Measurements from ENCODE around the gene SEPHS2.

The SEPHS2 gene

DNA sequence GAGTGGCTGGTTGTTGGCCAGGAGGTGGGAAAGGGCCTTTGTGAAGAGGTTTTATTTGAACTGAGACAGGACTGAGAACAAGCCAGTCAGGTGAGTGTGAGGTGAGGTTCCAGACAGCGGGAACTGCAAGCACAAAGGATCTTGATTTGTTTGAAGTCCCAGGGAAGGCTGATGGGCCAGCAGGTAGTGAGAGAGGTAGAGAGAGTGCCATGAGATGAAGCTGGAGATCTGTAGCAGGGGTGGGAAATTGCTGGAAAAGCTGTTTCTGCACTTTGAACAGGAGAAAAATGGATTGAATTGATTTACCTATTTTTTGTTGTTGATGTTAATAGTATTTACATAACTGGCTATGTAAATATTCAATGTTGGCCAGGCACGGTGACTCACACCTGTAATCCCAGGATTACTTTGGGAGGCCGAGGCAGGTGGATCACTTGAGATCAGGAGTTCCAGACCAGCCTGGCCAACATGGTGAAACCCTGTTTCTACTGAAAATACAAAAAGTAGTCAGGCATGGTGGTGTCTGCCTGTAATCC, 8.1 kb downstream of the SEPHS2 start:
- no peaks in the 10 kb centered on the region for H3K27me3 ChIP-seq (ENCODE audit: control insufficient read depth in 5 of 5, insufficient read depth in 4 of 5, low read length in 5 of 5)
- H3K27ac ChIP-seq (ENCODE audit: low read depth, low read length), result no peak overlapping the region
- no peak overlapping the region for H3K4me3 ChIP-seq (ENCODE audit: low read depth in 1 of 5, low read length in 5 of 5)
- H3K36me3 ChIP-seq (ENCODE audit: control insufficient read depth in 5 of 5, insufficient read depth in 5 of 5, low read length in 5 of 5), result no peaks in the 10 kb centered on the region
- H3K9me3 ChIP-seq (ENCODE audit: control insufficient read depth in 5 of 5, low read length in 5 of 5), result no peaks in the 10 kb centered on the region
- no peak overlapping the region for H3K9ac ChIP-seq (ENCODE audit: low read length in 5 of 5)
- H3K4me1 ChIP-seq (ENCODE audit: control insufficient read depth in 5 of 5, insufficient read depth in 5 of 5, low read length in 5 of 5), result no peaks in the 10 kb centered on the region

DNA sequence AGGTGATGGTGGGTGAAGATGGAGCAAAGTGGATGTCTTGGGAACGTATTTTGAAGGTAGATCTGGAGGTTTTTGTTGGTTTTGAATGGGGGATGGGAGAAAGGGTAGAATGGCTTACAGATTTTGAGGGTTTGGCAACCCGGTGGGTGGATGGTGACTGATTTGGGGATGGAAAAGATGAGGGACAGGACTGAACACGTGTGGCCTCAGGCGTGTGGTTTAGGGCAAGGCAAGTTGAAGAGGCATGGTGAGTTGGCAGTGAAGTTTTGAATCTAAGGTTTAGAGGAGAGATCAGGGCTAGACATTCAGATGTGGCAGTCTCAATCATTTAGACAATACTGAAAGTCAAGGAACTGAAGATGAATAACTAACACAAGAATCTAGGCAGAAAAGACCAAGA, 10.8 kb downstream of the SEPHS2 start:
- Histone ChIP-seq H3K36me3 (ENCODE audit: control insufficient read depth in 5 of 5, insufficient read depth in 5 of 5, low read length in 5 of 5) (no peaks in the 10 kb centered on the region), H3K4me1 (ENCODE audit: control insufficient read depth in 5 of 5, insufficient read depth in 5 of 5, low read length in 5 of 5) (peaks cover 0 to 9% (median 8%) of the 10 kb centered on the region in 5 donors), H3K27me3 (ENCODE audit: control insufficient read depth in 5 of 5, insufficient read depth in 4 of 5, low read length in 5 of 5) (no peaks in the 10 kb centered on the region), H3K9me3 (ENCODE audit: control insufficient read depth in 5 of 5, low read length in 5 of 5) (no peaks in the 10 kb centered on the region), H3K27ac (ENCODE audit: low read depth, low read length) (no peak overlapping the region), H3K9ac (ENCODE audit: low read length in 5 of 5) (no peak overlapping the region), H3K4me3 (ENCODE audit: low read depth in 1 of 5, low read length in 5 of 5) (no peak overlapping the region)

DNA sequence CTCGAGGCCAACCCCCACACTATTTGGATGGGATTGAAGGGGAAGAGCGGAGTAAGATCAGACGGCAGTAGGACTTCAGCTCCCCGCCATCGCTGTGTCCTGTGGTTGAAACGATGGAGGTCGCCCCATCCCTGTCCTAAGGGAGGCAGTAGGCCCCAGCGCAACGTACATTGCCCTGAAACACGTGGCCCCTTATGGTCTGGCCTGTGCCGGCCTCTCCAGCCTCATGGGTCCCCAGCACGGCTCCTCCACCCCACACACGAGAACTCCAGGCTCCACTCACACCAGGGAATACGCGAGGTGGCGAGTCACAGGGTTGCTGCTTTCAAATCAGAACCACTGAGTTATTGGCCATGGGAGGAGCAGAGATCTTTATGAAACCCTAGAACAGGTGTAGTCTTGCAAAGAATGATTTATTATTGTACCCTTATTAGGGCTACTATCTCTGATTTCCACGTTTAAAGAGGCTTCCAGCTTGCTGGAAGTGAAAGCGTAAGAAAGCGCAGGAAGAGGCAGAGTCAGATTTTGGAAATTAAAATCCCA, 15.2 kb downstream of the SEPHS2 start:
- Histone ChIP-seq H3K27me3 (ENCODE audit: control insufficient read depth in 5 of 5, insufficient read depth in 4 of 5, low read length in 5 of 5) (no peaks in the 10 kb centered on the region), H3K4me1 (ENCODE audit: control insufficient read depth in 5 of 5, insufficient read depth in 5 of 5, low read length in 5 of 5) (peaks cover 0 to 25% (median 22%) of the 10 kb centered on the region in 5 donors), H3K27ac (ENCODE audit: low read depth, low read length) (peak overlapping the region; percentile 60), H3K9me3 (ENCODE audit: control insufficient read depth in 5 of 5, low read length in 5 of 5) (no peaks in the 10 kb centered on the region), H3K4me3 (ENCODE audit: low read depth in 1 of 5, low read length in 5 of 5) (peak overlapping the region; percentile 65 to 89 (median 78)), H3K9ac (ENCODE audit: low read length in 5 of 5) (peak overlapping the region; percentile 63 to 77 (median 72)), H3K36me3 (ENCODE audit: control insufficient read depth in 5 of 5, insufficient read depth in 5 of 5, low read length in 5 of 5) (peaks cover 0 to 11% (median 7%) of the 10 kb centered on the region in 5 donors)

DNA sequence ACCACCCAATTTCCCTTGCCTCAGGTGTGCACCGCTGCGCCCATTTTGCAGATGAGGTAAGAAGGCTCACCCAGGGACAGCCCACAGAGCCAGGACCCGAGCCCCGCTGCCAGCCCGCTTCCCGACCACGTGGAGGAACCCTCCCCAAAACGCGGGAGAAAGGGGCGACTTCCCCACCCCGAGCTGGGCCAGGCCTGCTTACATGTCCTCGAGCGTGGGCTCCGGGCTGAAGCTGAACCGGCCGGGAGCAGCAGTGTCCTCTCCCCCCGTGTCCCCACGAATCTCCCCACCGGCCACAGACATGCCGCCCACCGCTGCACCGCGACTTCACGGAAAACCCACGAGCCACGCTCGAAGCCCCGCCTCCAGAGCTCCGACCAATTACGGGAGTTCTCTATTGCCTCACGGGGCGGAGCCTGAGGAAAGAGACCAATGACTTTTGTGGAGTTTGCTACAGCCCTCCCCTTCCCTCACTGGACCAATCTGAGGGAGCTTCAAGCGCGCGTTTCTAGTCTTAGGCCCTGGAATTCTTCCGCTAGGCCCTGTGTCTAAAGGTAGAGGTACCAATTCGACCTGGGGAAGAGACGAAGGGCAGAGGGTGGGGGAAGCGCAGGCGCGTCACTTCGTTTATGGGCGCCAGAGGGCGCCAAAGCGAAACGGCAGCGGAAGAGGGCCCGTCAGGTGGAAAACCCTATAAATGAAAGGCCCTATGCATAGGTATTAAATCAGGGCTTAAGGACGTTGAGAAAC, 15.8 kb downstream of the SEPHS2 start, which contains the start of gene DCTPP1:
Gene DCTPP1 (minus strand): TSS at position 353 of the 750 bp plus-strand sequence. CDS start 50 bp downstream, at position 303.
- peak within 1 kb of the TSS; percentile 64 to 87 (median 82) for H3K9ac ChIP-seq (ENCODE audit: low read length in 5 of 5)

DNA sequence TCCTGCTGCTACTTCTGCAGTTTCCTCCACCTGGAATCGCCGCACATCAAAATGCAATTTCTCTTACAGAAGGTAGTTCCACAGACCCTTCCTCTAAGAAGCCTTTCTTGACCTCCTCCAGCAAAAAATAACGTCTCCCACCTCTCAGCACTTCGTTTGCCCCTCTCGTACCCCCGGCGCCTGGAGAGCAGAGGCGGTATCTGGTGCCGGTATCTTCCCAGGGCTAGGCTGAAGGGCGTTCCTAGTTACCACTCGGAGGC, 16.3 kb downstream of the SEPHS2 start:
- H3K4me1 ChIP-seq (ENCODE audit: control insufficient read depth in 5 of 5, insufficient read depth in 5 of 5, low read length in 5 of 5), result peaks cover 0 to 25% (median 22%) of the 10 kb centered on the region in 5 donors
- H3K36me3 ChIP-seq (ENCODE audit: control insufficient read depth in 5 of 5, insufficient read depth in 5 of 5, low read length in 5 of 5), result peaks cover 0 to 17% (median 11%) of the 10 kb centered on the region in 5 donors
- H3K27me3 ChIP-seq (ENCODE audit: control insufficient read depth in 5 of 5, insufficient read depth in 4 of 5, low read length in 5 of 5), result no peaks in the 10 kb centered on the region
- no peaks in the 10 kb centered on the region for H3K9me3 ChIP-seq (ENCODE audit: control insufficient read depth in 5 of 5, low read length in 5 of 5)
- peak overlapping the region; percentile 48 to 87 (median 82) for H3K9ac ChIP-seq (ENCODE audit: low read length in 5 of 5)
- peak overlapping the region; percentile 65 to 89 (median 78) for H3K4me3 ChIP-seq (ENCODE audit: low read depth in 1 of 5, low read length in 5 of 5)
- H3K27ac ChIP-seq (ENCODE audit: low read depth, low read length), result peak overlapping the region; percentile 60

More for the DNA sequence above, 15.8 kb downstream of the SEPHS2 start, which contains the start of gene DCTPP1:
- peaks cover 0 to 12% (median 7%) of the 10 kb centered on the region in 5 donors for H3K36me3 ChIP-seq (ENCODE audit: control insufficient read depth in 5 of 5, insufficient read depth in 5 of 5, low read length in 5 of 5)
- no peaks in the 10 kb centered on the region for H3K9me3 ChIP-seq (ENCODE audit: control insufficient read depth in 5 of 5, low read length in 5 of 5)
- H3K4me3 ChIP-seq (ENCODE audit: low read depth in 1 of 5, low read length in 5 of 5), result peak within 1 kb of the TSS; percentile 65 to 89 (median 78)
- peak within 1 kb of the TSS; percentile 60 for H3K27ac ChIP-seq (ENCODE audit: low read depth, low read length)
- H3K4me1 ChIP-seq (ENCODE audit: control insufficient read depth in 5 of 5, insufficient read depth in 5 of 5, low read length in 5 of 5), result peaks cover 0 to 25% (median 22%) of the 10 kb centered on the region in 5 donors
- no peaks in the 10 kb centered on the region for H3K27me3 ChIP-seq (ENCODE audit: control insufficient read depth in 5 of 5, insufficient read depth in 4 of 5, low read length in 5 of 5)

DNA sequence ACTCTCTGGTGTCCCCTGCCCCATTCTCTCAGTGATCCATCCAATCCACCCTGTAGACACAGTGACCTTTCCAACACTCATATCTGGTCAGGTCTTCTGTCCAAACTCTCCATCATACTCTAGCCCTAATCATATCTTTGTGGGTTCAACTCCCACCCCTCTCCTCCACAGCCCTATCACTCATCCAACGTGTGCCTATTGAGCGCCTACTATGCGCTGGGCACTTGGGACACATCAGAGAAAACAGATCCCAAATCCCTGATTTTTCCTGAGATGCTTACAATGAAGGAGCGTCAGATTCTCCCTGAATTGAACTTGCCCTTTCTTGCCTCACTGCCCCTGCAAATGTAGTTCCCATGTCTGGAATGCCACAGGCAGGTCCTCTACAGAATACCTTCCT, 17.6 kb downstream of the SEPHS2 start:
- no peaks in the 10 kb centered on the region for H3K9me3 ChIP-seq (ENCODE audit: control insufficient read depth in 5 of 5, low read length in 5 of 5)
- H3K4me1 ChIP-seq (ENCODE audit: control insufficient read depth in 5 of 5, insufficient read depth in 5 of 5, low read length in 5 of 5), result peaks cover 0 to 25% (median 22%) of the 10 kb centered on the region in 5 donors
- H3K36me3 ChIP-seq (ENCODE audit: control insufficient read depth in 5 of 5, insufficient read depth in 5 of 5, low read length in 5 of 5), result peaks cover 0 to 30% (median 22%) of the 10 kb centered on the region in 5 donors
- H3K9ac ChIP-seq (ENCODE audit: low read length in 5 of 5), result no peak overlapping the region
- H3K27me3 ChIP-seq (ENCODE audit: control insufficient read depth in 5 of 5, insufficient read depth in 4 of 5, low read length in 5 of 5), result no peaks in the 10 kb centered on the region
- no peak overlapping the region for H3K27ac ChIP-seq (ENCODE audit: low read depth, low read length)
- H3K4me3 ChIP-seq (ENCODE audit: low read depth in 1 of 5, low read length in 5 of 5), result no peak overlapping the region

DNA sequence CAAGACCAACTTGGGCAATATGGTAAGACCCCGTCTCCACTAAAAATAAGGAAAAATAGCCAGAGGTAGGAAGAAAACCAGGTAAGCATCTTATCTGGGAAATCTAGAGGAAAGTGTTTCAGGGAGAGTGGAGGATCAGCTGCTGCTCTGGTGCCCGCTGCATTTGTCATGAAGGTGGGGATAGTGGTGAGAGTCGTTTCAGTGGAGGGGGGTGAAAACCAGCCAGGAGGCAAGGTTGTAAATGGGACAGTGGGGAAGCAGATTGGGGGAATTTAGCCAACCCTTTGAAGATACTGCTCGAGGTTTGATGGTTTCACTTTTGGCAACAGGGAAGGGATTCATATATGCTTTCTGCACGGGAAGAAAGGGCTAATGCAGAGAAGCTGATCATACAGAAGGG, 24.7 kb downstream of the SEPHS2 start:
- H3K36me3 ChIP-seq (ENCODE audit: control insufficient read depth in 5 of 5, insufficient read depth in 5 of 5, low read length in 5 of 5), result peaks cover 0 to 37% (median 23%) of the 10 kb centered on the region in 5 donors
- no peak overlapping the region for H3K9ac ChIP-seq (ENCODE audit: low read length in 5 of 5)
- H3K27me3 ChIP-seq (ENCODE audit: control insufficient read depth in 5 of 5, insufficient read depth in 4 of 5, low read length in 5 of 5), result no peaks in the 10 kb centered on the region

DNA sequence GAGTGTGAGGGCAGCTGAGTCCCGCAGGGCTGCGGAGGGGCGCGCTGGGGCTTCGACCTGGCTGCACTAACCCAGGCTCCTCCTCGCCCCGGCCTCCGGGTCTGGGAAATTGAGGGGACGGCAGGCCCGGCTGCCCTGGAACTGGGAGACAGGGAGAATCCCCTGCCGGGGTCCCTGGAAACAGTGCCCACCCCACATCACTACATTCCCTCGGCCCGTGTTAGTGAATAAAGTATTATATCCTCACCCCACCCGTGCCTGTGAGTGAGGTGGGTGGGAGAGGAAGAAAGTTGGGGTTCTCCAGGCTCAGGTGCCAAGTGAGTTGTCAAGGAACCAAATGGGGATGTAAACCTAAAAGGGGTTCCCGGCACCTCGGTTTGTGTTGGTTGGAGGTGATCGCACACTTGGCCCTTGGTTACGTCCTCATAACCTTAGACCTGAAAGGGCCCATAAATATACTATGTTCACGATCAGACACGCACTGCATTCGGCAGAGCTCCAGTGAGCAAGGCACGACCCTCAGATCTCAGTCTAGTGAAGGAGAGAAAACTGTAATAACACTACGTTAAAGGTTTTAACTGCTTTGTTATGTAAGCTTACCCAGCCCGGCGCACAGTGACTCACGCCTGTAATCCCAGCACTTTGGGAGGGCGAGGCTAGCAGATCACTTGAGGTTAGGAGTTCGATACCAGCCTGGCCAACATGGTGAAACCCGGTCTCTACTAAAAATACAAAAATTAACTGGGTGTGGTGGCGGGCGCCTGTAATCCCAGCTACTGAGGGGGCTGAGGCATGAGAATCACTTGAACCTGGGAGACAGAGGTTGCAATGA, 27.1 kb downstream of the SEPHS2 start:
- no peak overlapping the region for H3K27ac ChIP-seq (ENCODE audit: low read depth, low read length)
- H3K36me3 ChIP-seq (ENCODE audit: control insufficient read depth in 5 of 5, insufficient read depth in 5 of 5, low read length in 5 of 5), result peaks cover 0 to 27% (median 18%) of the 10 kb centered on the region in 5 donors
- H3K4me1 ChIP-seq (ENCODE audit: control insufficient read depth in 5 of 5, insufficient read depth in 5 of 5, low read length in 5 of 5), result peaks cover 0 to 18% (median 11%) of the 10 kb centered on the region in 5 donors
- no peaks in the 10 kb centered on the region for H3K9me3 ChIP-seq (ENCODE audit: control insufficient read depth in 5 of 5, low read length in 5 of 5)
- H3K27me3 ChIP-seq (ENCODE audit: control insufficient read depth in 5 of 5, insufficient read depth in 4 of 5, low read length in 5 of 5), result no peaks in the 10 kb centered on the region
- H3K9ac ChIP-seq (ENCODE audit: low read length in 5 of 5), result peak overlapping the region in 2 of 5 donors; percentile 19 to 37
- H3K4me3 ChIP-seq (ENCODE audit: low read depth in 1 of 5, low read length in 5 of 5), result peak overlapping the region in 4 of 5 donors; percentile 70 to 85 (median 75)

More for the DNA sequence above, 24.7 kb downstream of the SEPHS2 start:
- no peak overlapping the region for H3K4me3 ChIP-seq (ENCODE audit: low read depth in 1 of 5, low read length in 5 of 5)
- no peak overlapping the region for H3K27ac ChIP-seq (ENCODE audit: low read depth, low read length)
- no peaks in the 10 kb centered on the region for H3K9me3 ChIP-seq (ENCODE audit: control insufficient read depth in 5 of 5, low read length in 5 of 5)
- H3K4me1 ChIP-seq (ENCODE audit: control insufficient read depth in 5 of 5, insufficient read depth in 5 of 5, low read length in 5 of 5), result peaks cover 0 to 21% (median 15%) of the 10 kb centered on the region in 5 donors

DNA sequence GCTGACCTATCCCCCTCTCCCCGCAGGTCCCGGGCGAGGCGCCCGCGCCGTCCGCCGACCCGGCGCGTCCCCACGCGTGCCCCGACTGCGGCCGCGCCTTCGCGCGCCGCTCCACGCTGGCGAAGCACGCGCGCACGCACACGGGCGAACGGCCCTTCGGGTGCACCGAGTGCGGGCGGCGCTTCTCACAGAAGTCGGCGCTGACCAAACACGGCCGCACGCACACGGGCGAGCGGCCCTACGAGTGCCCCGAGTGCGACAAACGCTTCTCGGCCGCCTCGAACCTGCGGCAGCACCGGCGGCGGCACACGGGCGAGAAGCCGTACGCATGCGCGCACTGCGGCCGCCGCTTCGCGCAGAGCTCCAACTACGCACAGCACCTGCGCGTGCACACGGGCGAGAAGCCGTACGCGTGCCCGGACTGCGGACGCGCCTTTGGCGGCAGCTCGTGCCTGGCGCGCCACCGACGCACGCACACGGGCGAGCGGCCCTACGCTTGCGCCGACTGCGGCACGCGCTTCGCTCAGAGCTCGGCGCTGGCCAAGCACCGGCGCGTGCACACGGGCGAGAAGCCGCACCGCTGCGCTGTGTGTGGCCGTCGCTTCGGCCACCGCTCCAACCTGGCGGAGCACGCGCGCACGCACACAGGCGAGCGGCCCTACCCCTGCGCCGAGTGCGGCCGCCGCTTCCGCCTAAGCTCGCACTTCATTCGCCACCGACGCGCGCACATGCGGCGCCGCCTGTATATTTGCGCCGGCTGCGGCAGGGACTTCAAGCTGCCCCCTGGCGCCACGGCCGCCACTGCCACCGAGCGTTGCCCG, 27.9 kb downstream of the SEPHS2 start:
- Histone ChIP-seq H3K4me1 (ENCODE audit: control insufficient read depth in 5 of 5, insufficient read depth in 5 of 5, low read length in 5 of 5) (peaks cover 0 to 18% (median 11%) of the 10 kb centered on the region in 5 donors), H3K9me3 (ENCODE audit: control insufficient read depth in 5 of 5, low read length in 5 of 5) (no peaks in the 10 kb centered on the region), H3K27me3 (ENCODE audit: control insufficient read depth in 5 of 5, insufficient read depth in 4 of 5, low read length in 5 of 5) (no peaks in the 10 kb centered on the region), H3K4me3 (ENCODE audit: low read depth in 1 of 5, low read length in 5 of 5) (peak overlapping the region; percentile 58 to 85 (median 74)), H3K36me3 (ENCODE audit: control insufficient read depth in 5 of 5, insufficient read depth in 5 of 5, low read length in 5 of 5) (peaks cover 0 to 22% (median 16%) of the 10 kb centered on the region in 5 donors), H3K27ac (ENCODE audit: low read depth, low read length) (no peak overlapping the region), H3K9ac (ENCODE audit: low read length in 5 of 5) (peak overlapping the region in 3 of 5 donors; percentile 19 to 51 (median 37))
